Mesodermal cell (in vitro differentiated cells): ENCODE measurements around the gene BARHL2. TPM values are rescaled to one million over a fixed set of nuclear protein-coding genes. Genes with fewer than 3 reads are reported as not detected.
A peak's percentile ranks its signal among the peaks of the same experiment; 100 is the strongest.

Experiments used
- H3K27ac ChIP-seq: 2 replicates; pipeline ENCODE4 v1.7.0; 2013; ENCODE audit warnings: mild to moderate bottlenecking, low read depth, low read length, moderate library complexity; ENCODE audit not compliant: severe bottlenecking
- H3K36me3 ChIP-seq: 2 replicates; pipeline ENCODE4 v1.7.1; 2013; ENCODE audit warnings: mild to moderate bottlenecking, low read length, moderate library complexity; ENCODE audit not compliant: control insufficient read depth, insufficient read depth
- H3K4me1 ChIP-seq: one replicate; pipeline ENCODE4 v1.7.1; 2013; ENCODE audit warnings: mild to moderate bottlenecking, low read length; ENCODE audit not compliant: insufficient read depth, control insufficient read depth, poor library complexity, severe bottlenecking
- H3K4me3 ChIP-seq: 2 replicates; pipeline ENCODE4 v1.7.0; 2013; ENCODE audit warnings: low read length, control low read depth, mild to moderate bottlenecking; ENCODE audit not compliant: insufficient read depth, poor library complexity, severe bottlenecking; ENCODE audit errors: extremely low read depth
- H3K9me3 ChIP-seq: 2 replicates; pipeline ENCODE4 v1.7.1; 2013; ENCODE audit warnings: mild to moderate bottlenecking, low read length, moderate library complexity; ENCODE audit not compliant: control insufficient read depth
- WGBS, 2 experiments: methylation state at CpG; one replicate each; pipeline ENCODE4 v1.1.5; 2013; ENCODE audit warnings: missing lambda C conversion rate in 2 of 2; ENCODE audit not compliant: insufficient coverage in 2 of 2; 5-methylcytosine and 5-hydroxymethylcytosine counted together
- polyA plus RNA-seq, 2 experiments: library from polyadenylated mRNA; stranded (reverse); fragments of 50-300 nt; gene quantifications; one replicate each; pipeline ENCODE4 v1.2.3, GENCODE V29; 2013

The BARHL2 gene
- 0.33 TPM for polyA plus RNA-seq (2013, experiment 1 of 2)
- not detected for polyA plus RNA-seq (2013, experiment 2 of 2)

- Histone ChIP-seq H3K9me3 (no peaks in the 10 kb centered on the region), H3K36me3 (no peaks in the 10 kb centered on the region), H3K4me1 (peaks cover 3% of the 10 kb centered on the region), H3K4me3 (peak within 1 kb of the TSS; percentile 28), H3K27ac (no peak within 1 kb of the TSS)
- WGBS, 2 experiments = 0% methylated on average over 23 to 44 of the region's 58 CpGs
Observed at GRCh38 chr1:90716552-90717355, at the start of gene BARHL2. Gene BARHL2 (minus strand): TSS chr1:90717302. CDS start chr1:90717195, 107 bp downstream.

DNA sequence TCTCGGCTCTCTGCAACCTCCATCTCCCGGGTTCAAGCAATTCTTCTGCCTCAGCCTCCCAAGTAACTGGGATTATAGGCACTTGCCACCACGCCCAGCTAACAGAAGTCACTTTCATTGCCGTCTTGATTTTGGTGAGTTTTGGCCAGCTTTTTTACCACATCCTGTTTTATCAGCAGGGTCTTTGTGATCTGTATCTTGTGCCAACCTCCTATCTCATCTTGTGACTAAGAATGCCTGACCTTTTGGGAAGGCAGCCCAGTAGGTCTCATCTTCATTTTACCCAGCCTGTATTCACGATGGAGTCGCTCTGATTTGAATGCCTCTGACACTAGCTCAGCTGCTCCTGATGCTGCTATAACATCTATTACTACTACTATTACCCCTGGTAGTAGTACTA is 46.8 kb upstream of the BARHL2 start:
- Histone ChIP-seq H3K4me1 (no peaks in the 10 kb centered on the region), H3K36me3 (no peaks in the 10 kb centered on the region), H3K9me3 (no peaks in the 10 kb centered on the region), H3K27ac (no peak overlapping the region), H3K4me3 (no peak overlapping the region)
- 89 to 92% methylated on average over 6 of the region's 6 CpGs for WGBS, 2 experiments

GRCh38 chr1:90763506-90763905 is 46.4 kb upstream of the BARHL2 start:
- Histone ChIP-seq H3K9me3 (no peaks in the 10 kb centered on the region), H3K4me1 (no peaks in the 10 kb centered on the region), H3K27ac (no peak overlapping the region), H3K4me3 (no peak overlapping the region), H3K36me3 (no peaks in the 10 kb centered on the region)
- WGBS, 2 experiments = 83% methylated on average over 1 of the region's 3 CpGs; no CpG with 5 or more reads in 1 of the 2 experiments

DNA sequence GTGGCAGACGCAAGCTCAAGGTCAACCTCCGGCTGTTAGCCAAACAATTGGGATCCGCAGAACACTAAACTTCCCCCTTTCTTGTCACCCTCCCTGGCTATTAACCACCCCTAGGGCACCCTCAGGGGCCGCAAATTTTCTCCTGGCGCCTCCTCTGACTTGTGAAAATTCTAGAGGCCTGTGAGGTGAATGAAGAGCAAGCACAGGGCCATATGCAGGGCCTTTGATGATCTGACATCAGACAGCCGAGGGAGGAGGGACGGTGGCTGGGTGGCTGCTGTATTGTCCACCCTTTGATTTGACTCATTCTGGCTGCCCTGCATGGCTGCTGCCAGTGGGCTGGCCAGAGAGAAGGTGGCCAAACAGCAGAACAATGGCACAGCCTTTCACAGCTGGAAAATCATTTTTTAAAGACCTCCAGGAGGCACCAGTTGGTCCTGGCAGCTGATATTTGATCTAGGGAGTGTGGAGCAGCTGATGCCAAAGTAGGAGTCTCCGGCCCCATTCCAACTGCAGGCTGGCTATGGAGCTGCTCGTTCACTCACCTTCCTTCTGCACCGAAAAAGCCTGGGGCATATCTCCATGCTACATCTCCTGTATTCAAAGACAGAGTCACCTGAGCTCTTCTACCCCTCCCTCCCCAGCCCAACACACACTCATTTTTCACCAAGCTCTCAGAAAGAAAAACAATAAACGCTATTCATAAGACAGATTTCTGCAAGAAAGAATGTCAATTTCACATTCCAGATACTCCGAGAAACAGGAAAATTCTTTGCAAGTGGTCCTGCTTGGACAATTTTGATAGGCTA is 44.9 kb upstream of the BARHL2 start:
- Histone ChIP-seq H3K36me3 (no peaks in the 10 kb centered on the region), H3K4me3 (no peak overlapping the region), H3K27ac (no peak overlapping the region), H3K4me1 (no peaks in the 10 kb centered on the region), H3K9me3 (no peaks in the 10 kb centered on the region)
- WGBS, 2 experiments = 53 to 59% methylated on average over 9 to 10 of the region's 12 CpGs

GRCh38 chr1:90761156-90761555 is 44.1 kb upstream of the BARHL2 start:
- Histone ChIP-seq H3K4me1 (no peaks in the 10 kb centered on the region), H3K4me3 (no peak overlapping the region), H3K36me3 (no peaks in the 10 kb centered on the region), H3K9me3 (no peaks in the 10 kb centered on the region), H3K27ac (no peak overlapping the region)
- 84 to 87% methylated on average over 6 of the region's 7 CpGs for WGBS, 2 experiments

- Histone ChIP-seq H3K4me1 (no peaks in the 10 kb centered on the region), H3K27ac (no peak overlapping the region), H3K36me3 (no peaks in the 10 kb centered on the region), H3K9me3 (no peaks in the 10 kb centered on the region), H3K4me3 (no peak overlapping the region)
- WGBS, 2 experiments = no CpG with 5 or more reads among the region's 1 CpG
Observed at GRCh38 chr1:90753556-90753955, 36.5 kb upstream of the BARHL2 start.

- H3K27ac ChIP-seq = no peak overlapping the region
Observed at GRCh38 chr1:90748668-90749067, 31.6 kb upstream of the BARHL2 start.

DNA sequence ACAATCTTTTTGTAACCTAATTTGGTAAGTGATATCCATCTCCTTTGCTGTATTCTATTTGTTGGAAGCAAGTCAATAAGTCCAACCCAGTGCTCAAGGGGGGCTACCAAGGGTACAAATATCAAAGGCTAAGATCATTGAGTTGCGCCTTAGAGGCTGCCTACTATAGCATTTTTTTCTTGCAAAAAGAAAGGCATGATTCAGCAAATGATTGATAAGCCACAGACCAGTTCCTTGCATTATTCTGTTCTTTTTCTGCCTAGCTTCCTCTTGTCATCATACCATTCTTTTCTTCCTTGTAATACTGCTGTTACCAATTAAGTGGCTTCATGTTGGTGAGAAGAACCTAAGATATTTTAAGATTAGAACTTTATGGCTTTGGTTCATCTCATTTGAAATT is 29.8 kb upstream of the BARHL2 start:
- Histone ChIP-seq H3K9me3 (no peaks in the 10 kb centered on the region), H3K27ac (no peak overlapping the region), H3K4me3 (no peak overlapping the region), H3K36me3 (no peaks in the 10 kb centered on the region), H3K4me1 (no peaks in the 10 kb centered on the region)
- 100% methylated on average over 1 of the region's 1 CpG for WGBS, 2 experiments

More at GRCh38 chr1:90748668-90749067, 31.6 kb upstream of the BARHL2 start:
- Histone ChIP-seq H3K4me1 (no peaks in the 10 kb centered on the region), H3K36me3 (no peaks in the 10 kb centered on the region), H3K9me3 (no peaks in the 10 kb centered on the region), H3K4me3 (no peak overlapping the region)

GRCh38 chr1:90745972-90746371 is 28.9 kb upstream of the BARHL2 start:
- no peak overlapping the region for H3K27ac ChIP-seq
- no peaks in the 10 kb centered on the region for H3K9me3 ChIP-seq
- no peaks in the 10 kb centered on the region for H3K36me3 ChIP-seq
- no peak overlapping the region for H3K4me3 ChIP-seq
- WGBS, 2 experiments = no CpG with 5 or more reads among the region's 2 CpGs
- H3K4me1 ChIP-seq = no peaks in the 10 kb centered on the region

GRCh38 chr1:90732136-90732535 is 15.0 kb upstream of the BARHL2 start:
- no peak overlapping the region for H3K27ac ChIP-seq
- 52% methylated on average over 2 of the region's 3 CpGs; no CpG with 5 or more reads in 1 of the 2 experiments for WGBS, 2 experiments

More at GRCh38 chr1:90732136-90732535, 15.0 kb upstream of the BARHL2 start:
- Histone ChIP-seq H3K9me3 (no peaks in the 10 kb centered on the region), H3K36me3 (no peaks in the 10 kb centered on the region), H3K4me1 (no peaks in the 10 kb centered on the region), H3K4me3 (no peak overlapping the region)
